Measurements from ENCODE around the gene STARD9. TPM values are rescaled to one million over a fixed set of nuclear protein-coding genes. Genes with fewer than 3 reads are reported as not detected.

STARD9 gene
- total and polyA plus RNA-seq, 2 of the 4 experiments (the other 2 are of a cell fraction): 2.0 to 3.2 TPM

DNA sequence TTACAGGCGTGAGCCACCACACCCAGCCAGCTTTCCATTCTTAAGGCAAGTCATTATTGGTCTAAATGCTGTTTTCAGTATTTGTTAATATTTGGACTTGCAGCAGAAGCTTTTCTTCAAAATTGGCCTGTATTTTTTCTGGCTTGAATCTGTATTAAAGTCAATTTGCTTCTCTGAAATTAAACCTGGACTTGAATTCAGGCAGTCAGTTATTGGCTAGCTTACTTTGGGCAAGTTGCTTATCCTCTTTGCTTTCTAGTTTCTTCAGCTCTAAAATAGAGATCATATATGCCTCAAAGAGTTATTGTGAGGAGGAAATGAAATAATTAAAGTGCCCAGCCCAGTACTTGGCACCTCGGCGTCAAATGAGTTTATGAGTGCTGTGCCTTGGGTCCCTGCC lies 17.3 kb downstream of the STARD9 start:
- BruUV-seq (replicated peaks): no TSS peak
- Histone ChIP-seq H3K4me2 (ENCODE audit: low read depth, low read length) (no peak overlapping the region), H2AK5ac (ENCODE audit: low read depth, low read length) (no peak overlapping the region), H3K9me1 (ENCODE audit: insufficient read depth, low read length) (peaks cover 7% of the 10 kb centered on the region), H4K20me1 (ENCODE audit: insufficient read depth, low read length) (no peaks in the 10 kb centered on the region), H3K18ac (ENCODE audit: low read depth, low read length) (no peak overlapping the region), H2BK15ac (ENCODE audit: low read depth, low read length) (no peak overlapping the region), H4K5ac (ENCODE audit: low read depth, low read length) (no peak overlapping the region), H2BK5ac (ENCODE audit: low read depth, low read length, poor library complexity, severe bottlenecking) (no peak overlapping the region), H3K9ac (ENCODE audit: low read depth, low read length) (no peak overlapping the region), H2BK20ac (ENCODE audit: low read depth, low read length) (no peak overlapping the region), H2BK120ac (ENCODE audit: low read depth, low read length) (no peak overlapping the region), H3K27ac (ENCODE audit: insufficient read depth, low read length) (no peak overlapping the region), H3K4me1 (ENCODE audit: control insufficient read depth, insufficient read depth, low read length) (peaks cover 11% of the 10 kb centered on the region), H3K9me3 (ENCODE audit: control insufficient read depth, insufficient read depth, low read length) (no peaks in the 10 kb centered on the region), H3K79me1 (ENCODE audit: low read depth in 1 of 2, low read length in 2 of 2) (peaks cover 6 to 34% of the 10 kb centered on the region in 2 experiments; a peak in 3 of 4 replicates), H4K91ac (ENCODE audit: insufficient read depth, low read depth, low read length) (no peak overlapping the region), H3K14ac (replicated peaks; ENCODE audit: low read depth, low read length) (no peak overlapping the region), H3K27me3 (ENCODE audit: control insufficient read depth, insufficient read depth, low read length) (no peaks in the 10 kb centered on the region), H2AK9ac (replicated peaks; ENCODE audit: low read depth, low read length, poor library complexity) (no peak overlapping the region), H4K8ac (ENCODE audit: low read depth in 2 of 2, low read length in 2 of 2) (no peak overlapping the region), H3K56ac (ENCODE audit: extremely low read depth, insufficient read depth, low read length) (no peak overlapping the region), H2AFZ (replicated peaks; ENCODE audit: low read length, poor library complexity) (no peak overlapping the region), H3K23ac (ENCODE audit: low read depth, low read length) (0 out of 2 replicates have a peak overlapping the region, but pooled peaks have one; percentile 6), H3K36me3 (ENCODE audit: control insufficient read depth, insufficient read depth, low read length) (no peaks in the 10 kb centered on the region), H3K4ac (ENCODE audit: low read depth, low read length) (no peak overlapping the region), H3K4me3 (ENCODE audit: insufficient read depth, low read depth, low read length) (no peak overlapping the region)
- DNase-seq (no peak), ATAC-seq (ENCODE audit: low read depth) (no peak)
- CTCF ChIA-PET: interaction anchor here (1.1 to 2.1 kb wide), 2 partner anchors 11 to 17 kb away, joined by 3 to 5 read pairs; partner anchors contain the start of gene STARD9
- TF ChIP-seq SMC3 (IDR thresholded peaks at IDR 0.05; ENCODE audit: low read depth, low read length): no peak
- TF ChIP-seq MAZ (IDR thresholded peaks at IDR 0.05; ENCODE audit: borderline replicate concordance, low read depth, low read length): no peak
- no peak for TF ChIP-seq BHLHE40 (IDR thresholded peaks at IDR 0.05; ENCODE audit: low read depth, low read length)
- no peak for TF ChIP-seq CHD1 (IDR thresholded peaks at IDR 0.05; ENCODE audit: low read depth, low read length)
- no peak for TF ChIP-seq NFE2L2 (IDR thresholded peaks at IDR 0.05; ENCODE audit: low read depth, low read length)
- TF ChIP-seq, protein P1, sequence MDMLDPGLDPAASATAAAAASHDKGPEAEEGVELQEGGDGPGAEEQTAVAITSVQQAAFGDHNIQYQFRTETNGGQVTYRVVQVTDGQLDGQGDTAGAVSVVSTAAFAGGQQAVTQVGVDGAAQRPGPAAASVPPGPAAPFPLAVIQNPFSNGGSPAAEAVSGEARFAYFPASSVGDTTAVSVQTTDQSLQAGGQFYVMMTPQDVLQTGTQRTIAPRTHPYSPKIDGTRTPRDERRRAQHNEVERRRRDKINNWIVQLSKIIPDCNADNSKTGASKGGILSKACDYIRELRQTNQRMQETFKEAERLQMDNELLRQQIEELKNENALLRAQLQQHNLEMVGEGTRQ (IDR thresholded peaks at IDR 0.05; ENCODE audit: low read depth, low read length): no peak
- TF ChIP-seq, protein P2, sequence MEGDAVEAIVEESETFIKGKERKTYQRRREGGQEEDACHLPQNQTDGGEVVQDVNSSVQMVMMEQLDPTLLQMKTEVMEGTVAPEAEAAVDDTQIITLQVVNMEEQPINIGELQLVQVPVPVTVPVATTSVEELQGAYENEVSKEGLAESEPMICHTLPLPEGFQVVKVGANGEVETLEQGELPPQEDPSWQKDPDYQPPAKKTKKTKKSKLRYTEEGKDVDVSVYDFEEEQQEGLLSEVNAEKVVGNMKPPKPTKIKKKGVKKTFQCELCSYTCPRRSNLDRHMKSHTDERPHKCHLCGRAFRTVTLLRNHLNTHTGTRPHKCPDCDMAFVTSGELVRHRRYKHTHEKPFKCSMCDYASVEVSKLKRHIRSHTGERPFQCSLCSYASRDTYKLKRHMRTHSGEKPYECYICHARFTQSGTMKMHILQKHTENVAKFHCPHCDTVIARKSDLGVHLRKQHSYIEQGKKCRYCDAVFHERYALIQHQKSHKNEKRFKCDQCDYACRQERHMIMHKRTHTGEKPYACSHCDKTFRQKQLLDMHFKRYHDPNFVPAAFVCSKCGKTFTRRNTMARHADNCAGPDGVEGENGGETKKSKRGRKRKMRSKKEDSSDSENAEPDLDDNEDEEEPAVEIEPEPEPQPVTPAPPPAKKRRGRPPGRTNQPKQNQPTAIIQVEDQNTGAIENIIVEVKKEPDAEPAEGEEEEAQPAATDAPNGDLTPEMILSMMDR (conservative IDR thresholded peaks at IDR 0.05; ENCODE audit: low read depth, low read length): no peak
- no peak for TF ChIP-seq MAFK (IDR thresholded peaks at IDR 0.05; ENCODE audit: low read depth, low read length)
- TF ChIP-seq MXI1 (IDR thresholded peaks at IDR 0.05; ENCODE audit: borderline replicate concordance, low read depth, low read length): no peak
- TF ChIP-seq RFX5 (IDR thresholded peaks at IDR 0.05; ENCODE audit: low read depth, low read length): no peak
- no peak for TF ChIP-seq FOS (IDR thresholded peaks at IDR 0.05; ENCODE audit: low read depth, low read length)
- TF ChIP-seq, protein P3, sequence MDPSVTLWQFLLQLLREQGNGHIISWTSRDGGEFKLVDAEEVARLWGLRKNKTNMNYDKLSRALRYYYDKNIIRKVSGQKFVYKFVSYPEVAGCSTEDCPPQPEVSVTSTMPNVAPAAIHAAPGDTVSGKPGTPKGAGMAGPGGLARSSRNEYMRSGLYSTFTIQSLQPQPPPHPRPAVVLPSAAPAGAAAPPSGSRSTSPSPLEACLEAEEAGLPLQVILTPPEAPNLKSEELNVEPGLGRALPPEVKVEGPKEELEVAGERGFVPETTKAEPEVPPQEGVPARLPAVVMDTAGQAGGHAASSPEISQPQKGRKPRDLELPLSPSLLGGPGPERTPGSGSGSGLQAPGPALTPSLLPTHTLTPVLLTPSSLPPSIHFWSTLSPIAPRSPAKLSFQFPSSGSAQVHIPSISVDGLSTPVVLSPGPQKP (IDR thresholded peaks at IDR 0.05; ENCODE audit: borderline replicate concordance, low read depth, low read length): no peak
- TF ChIP-seq CEBPB (IDR thresholded peaks at IDR 0.05; ENCODE audit: low read depth, low read length): no peak
- TF ChIP-seq RCOR1 (IDR thresholded peaks at IDR 0.05; ENCODE audit: insufficient replicate concordance, low read length): no peak
- no peak for TF ChIP-seq RAD21 (IDR thresholded peaks at IDR 0.05; ENCODE audit: low read length)
- no peak for TF ChIP-seq POLR2A (IDR thresholded peaks at IDR 0.05; ENCODE audit: low read depth, low read length)
- in situ Hi-C loops (cut with MboI; ENCODE audit: low sequenced_read_pairs): no loop called here
- 100% methylated on average over 1 of the region's 3 CpGs; no CpG with 5 or more reads in 1 of the 2 experiments for WGBS, 2 experiments (ENCODE audit: extremely low coverage in 2 of 2, insufficient read length in 1 of 2)
- POLR2A ChIA-PET (ENCODE audit: unreplicated experiment): interaction anchor here (0.7 kb wide), 1 partner anchor 337 kb away, joined by 5 read pairs; no protein-coding TSS in a partner anchor
- dilution Hi-C loops (cut with HindIII; ENCODE audit: low sequenced_read_pairs, unreplicated experiment): no loop called here
- intact Hi-C loops (cut with micrococcal nuclease): no loop called here

Measured in IMR-90 (cell line).